ENCODE measurements around the gene GASK1A. TPM values are rescaled to one million over a fixed set of nuclear protein-coding genes. Genes with fewer than 3 reads are reported as not detected.

The GASK1A gene
- total and polyA plus RNA-seq, 2 of the 4 experiments (the other 2 are of a cell fraction) = 0.18 to 0.19 TPM

GRCh38 chr3:43006825-43007224 lies 27.7 kb downstream of the GASK1A start:
- Histone ChIP-seq H3K27me3 (ENCODE audit: control insufficient read depth, insufficient read depth, low read length) (peaks cover 3% of the 10 kb centered on the region; the same call in 1 of the 2 replicates), H2AK5ac (ENCODE audit: low read depth, low read length) (no peak overlapping the region), H2BK5ac (ENCODE audit: low read depth, low read length, poor library complexity, severe bottlenecking) (no peak overlapping the region), H3K4me3 (ENCODE audit: insufficient read depth, low read depth, low read length) (no peak overlapping the region), H3K9me3 (ENCODE audit: control insufficient read depth, insufficient read depth, low read length) (no peaks in the 10 kb centered on the region), H3K27ac (ENCODE audit: insufficient read depth, low read length) (no peak overlapping the region), H3K56ac (ENCODE audit: extremely low read depth, insufficient read depth, low read length) (no peak overlapping the region), H2BK15ac (ENCODE audit: low read depth, low read length) (no peak overlapping the region), H2BK120ac (ENCODE audit: low read depth, low read length) (no peak overlapping the region), H3K36me3 (ENCODE audit: control insufficient read depth, insufficient read depth, low read length) (no peaks in the 10 kb centered on the region), H3K4me1 (ENCODE audit: control insufficient read depth, insufficient read depth, low read length) (peaks cover 2% of the 10 kb centered on the region; the same call in 1 of the 2 replicates), H3K23ac (ENCODE audit: low read depth, low read length) (no peak overlapping the region), H3K9ac (ENCODE audit: low read depth, low read length) (no peak overlapping the region), H4K91ac (ENCODE audit: insufficient read depth, low read depth, low read length) (no peak overlapping the region), H2AK9ac (replicated peaks; ENCODE audit: low read depth, low read length, poor library complexity) (no peak overlapping the region), H3K9me1 (ENCODE audit: insufficient read depth, low read length) (no peaks in the 10 kb centered on the region), H3K18ac (ENCODE audit: low read depth, low read length) (no peak overlapping the region), H4K20me1 (ENCODE audit: insufficient read depth, low read length) (no peaks in the 10 kb centered on the region), H3K4me2 (ENCODE audit: low read depth, low read length) (no peak overlapping the region), H2AFZ (replicated peaks; ENCODE audit: low read length, poor library complexity) (no peak overlapping the region), H4K8ac (ENCODE audit: low read depth in 2 of 2, low read length in 2 of 2) (no peak overlapping the region), H3K14ac (replicated peaks; ENCODE audit: low read depth, low read length) (no peak overlapping the region), H3K79me1 (ENCODE audit: low read depth in 1 of 2, low read length in 2 of 2) (no peaks in the 10 kb centered on the region), H4K5ac (ENCODE audit: low read depth, low read length) (no peak overlapping the region), H2BK20ac (ENCODE audit: low read depth, low read length) (no peak overlapping the region), H3K4ac (ENCODE audit: low read depth, low read length) (no peak overlapping the region)
- ATAC-seq (ENCODE audit: low read depth) (no peak), DNase-seq (no peak)
- ChIA-PET CTCF (interaction anchor here (0.6 kb wide), 1 partner anchor 995 kb away, joined by 3 read pairs; no protein-coding TSS in a partner anchor), POLR2A (ENCODE audit: unreplicated experiment) (no interaction called here)
- in situ Hi-C loops (cut with MboI; ENCODE audit: low sequenced_read_pairs) (no loop called here), dilution Hi-C loops (cut with HindIII; ENCODE audit: low sequenced_read_pairs, unreplicated experiment) (no loop called here), intact Hi-C loops (cut with micrococcal nuclease) (no loop called here)
- WGBS, 2 experiments (ENCODE audit: extremely low coverage in 2 of 2, insufficient read length in 1 of 2) = no CpG with 5 or more reads among the region's 2 CpGs
- BruUV-seq (replicated peaks) = no TSS peak
- TF ChIP-seq USF2 (IDR thresholded peaks at IDR 0.05; ENCODE audit: low read depth, low read length) (no peak), MXI1 (IDR thresholded peaks at IDR 0.05; ENCODE audit: borderline replicate concordance, low read depth, low read length) (no peak), RAD21 (IDR thresholded peaks at IDR 0.05; ENCODE audit: low read length) (no peak), FOS (IDR thresholded peaks at IDR 0.05; ENCODE audit: low read depth, low read length) (no peak), CEBPB (IDR thresholded peaks at IDR 0.05; ENCODE audit: low read depth, low read length) (no peak), BHLHE40 (IDR thresholded peaks at IDR 0.05; ENCODE audit: low read depth, low read length) (no peak), ELK1 (IDR thresholded peaks at IDR 0.05; ENCODE audit: borderline replicate concordance, low read depth, low read length) (no peak), SMC3 (IDR thresholded peaks at IDR 0.05; ENCODE audit: low read depth, low read length) (no peak), POLR2A (IDR thresholded peaks at IDR 0.05; ENCODE audit: low read depth, low read length) (no peak), CHD1 (IDR thresholded peaks at IDR 0.05; ENCODE audit: low read depth, low read length) (no peak), RFX5 (IDR thresholded peaks at IDR 0.05; ENCODE audit: low read depth, low read length) (no peak), NFE2L2 (IDR thresholded peaks at IDR 0.05; ENCODE audit: low read depth, low read length) (no peak)

All from IMR-90 (cell line).